ENCODE results near the gene CIB1. TPM values are rescaled to one million over a fixed set of nuclear protein-coding genes. Genes with fewer than 3 reads are reported as not detected.

Gene CIB1
- total RNA-seq, 1 experiment from 2014 or later: 113 TPM

GRCh38 chr15:90210593-90210992 is 23.1 kb downstream of the CIB1 start:
- POLR2A ChIA-PET (ENCODE audit: unreplicated experiment): no interaction called here

GRCh38 chr15:90209591-90209990 is 24.1 kb downstream of the CIB1 start:
- Histone ChIP-seq H3K79me2 (ENCODE audit: low read depth) (peaks cover 85% of the 10 kb centered on the region), H3K27ac (peak overlapping the region; percentile 99), H3F3A (ENCODE audit: insufficient read depth, low read depth) (peaks cover 72% of the 10 kb centered on the region), H3K9me3 (ENCODE audit: insufficient read depth, low read depth) (no peaks in the 10 kb centered on the region), H3K4me1 (replicated peaks; ENCODE audit: insufficient read depth) (peaks cover 99% of the 10 kb centered on the region), H3K9me2 (ENCODE audit: insufficient read depth) (no peaks in the 10 kb centered on the region), H3K4me2 (peak overlapping the region; percentile 88), H4K20me1 (ENCODE audit: insufficient read depth) (no peaks in the 10 kb centered on the region; the same call in 1 of the 2 replicates), H2AFZ (no peak overlapping the region), H3K4me3 (no peak overlapping the region), H3K27me3 (ENCODE audit: insufficient read depth, low read depth) (no peaks in the 10 kb centered on the region), H3K36me3 (ENCODE audit: low read depth) (peaks cover 45% of the 10 kb centered on the region)
- ChIA-PET POLR2A (ENCODE audit: unreplicated experiment) (no interaction called here), CTCF (no interaction called here)
- TF ChIP-seq EZH2 (IDR thresholded peaks at IDR 0.05; ENCODE audit: low read depth): no peak
- intact Hi-C loops (cut with micrococcal nuclease; ENCODE audit: unreplicated experiment): no loop called here
- no TSS peak for BruUV-seq (replicated peaks)
- DNase-seq: no peak

More at GRCh38 chr15:90210593-90210992, 23.1 kb downstream of the CIB1 start:
- H3F3A ChIP-seq (ENCODE audit: insufficient read depth, low read depth): peaks cover 81% of the 10 kb centered on the region
- H3K79me2 ChIP-seq (ENCODE audit: low read depth): peaks cover 85% of the 10 kb centered on the region
- CTCF ChIA-PET: no interaction called here
- peaks cover 51% of the 10 kb centered on the region for H3K36me3 ChIP-seq (ENCODE audit: low read depth)
- H3K27ac ChIP-seq: peak overlapping the region; percentile 99
- peak overlapping the region; percentile 88 for H3K4me2 ChIP-seq
- DNase-seq: no peak
- no peaks in the 10 kb centered on the region for H4K20me1 ChIP-seq (ENCODE audit: insufficient read depth)
- intact Hi-C loops (cut with micrococcal nuclease; ENCODE audit: unreplicated experiment): loop anchor here (5.0 kb wide), 1 partner anchor 108 kb away; the partner anchor contains the start of gene IDH2
- H3K9me2 ChIP-seq (ENCODE audit: insufficient read depth): no peaks in the 10 kb centered on the region
- no peaks in the 10 kb centered on the region for H3K9me3 ChIP-seq (ENCODE audit: insufficient read depth, low read depth)
- no TSS peak for BruUV-seq (replicated peaks)
- H3K4me1 ChIP-seq (replicated peaks; ENCODE audit: insufficient read depth): peaks cover 98% of the 10 kb centered on the region
- H3K27me3 ChIP-seq (ENCODE audit: insufficient read depth, low read depth): no peaks in the 10 kb centered on the region
- TF ChIP-seq CTCF (conservative IDR thresholded peaks at IDR 0.05) (no peak), EZH2 (IDR thresholded peaks at IDR 0.05; ENCODE audit: low read depth) (no peak)
- peak overlapping the region; percentile 51; the same call in 1 of the 2 replicates for H3K4me3 ChIP-seq
- H2AFZ ChIP-seq: no peak overlapping the region

- no TSS peak for BruUV-seq (replicated peaks)
- DNase-seq: no peak
- Histone ChIP-seq H3K27me3 (ENCODE audit: insufficient read depth, low read depth) (no peaks in the 10 kb centered on the region), H4K20me1 (ENCODE audit: insufficient read depth) (no peaks in the 10 kb centered on the region; the same call in 1 of the 2 replicates), H3F3A (ENCODE audit: insufficient read depth, low read depth) (peaks cover 62% of the 10 kb centered on the region), H3K9me3 (ENCODE audit: insufficient read depth, low read depth) (no peaks in the 10 kb centered on the region), H3K4me1 (replicated peaks; ENCODE audit: insufficient read depth) (peaks cover 99% of the 10 kb centered on the region), H2AFZ (no peak overlapping the region), H3K4me3 (no peak overlapping the region), H3K9me2 (ENCODE audit: insufficient read depth) (no peaks in the 10 kb centered on the region), H3K36me3 (ENCODE audit: low read depth) (peaks cover 57% of the 10 kb centered on the region), H3K27ac (peak overlapping the region; percentile 43; the same call in 1 of the 2 replicates), H3K4me2 (peak overlapping the region; percentile 31; the same call in 1 of the 2 replicates), H3K79me2 (ENCODE audit: low read depth) (peaks cover 86% of the 10 kb centered on the region)
- ChIA-PET CTCF (interaction anchor here (0.6 kb wide), 1 partner anchor 9 kb away, joined by 3 read pairs; no protein-coding TSS in a partner anchor), POLR2A (ENCODE audit: unreplicated experiment) (no interaction called here)
- TF ChIP-seq CTCF (conservative IDR thresholded peaks at IDR 0.05): no peak
- intact Hi-C loops (cut with micrococcal nuclease; ENCODE audit: unreplicated experiment): no loop called here
These were observed 25.4 kb downstream of the CIB1 start for GRCh38 chr15:90208356-90208755.

GRCh38 chr15:90207252-90207651 is 26.5 kb downstream of the CIB1 start:
- H3K9me3 ChIP-seq (ENCODE audit: insufficient read depth, low read depth): no peaks in the 10 kb centered on the region
- H3K4me2 ChIP-seq: peak overlapping the region; percentile 82; the same call in 1 of the 2 replicates
- no peaks in the 10 kb centered on the region; the same call in 1 of the 2 replicates for H4K20me1 ChIP-seq (ENCODE audit: insufficient read depth)
- no peak overlapping the region for H2AFZ ChIP-seq
- no peaks in the 10 kb centered on the region for H3K9me2 ChIP-seq (ENCODE audit: insufficient read depth)
- TF ChIP-seq CTCF (conservative IDR thresholded peaks at IDR 0.05): no peak
- TF ChIP-seq EZH2 (IDR thresholded peaks at IDR 0.05; ENCODE audit: low read depth): no peak
- H3F3A ChIP-seq (ENCODE audit: insufficient read depth, low read depth): peaks cover 51% of the 10 kb centered on the region
- peaks cover 59% of the 10 kb centered on the region for H3K36me3 ChIP-seq (ENCODE audit: low read depth)
- BruUV-seq (replicated peaks): no TSS peak
- H3K27me3 ChIP-seq (ENCODE audit: insufficient read depth, low read depth): no peaks in the 10 kb centered on the region
- ChIA-PET POLR2A (ENCODE audit: unreplicated experiment) (no interaction called here), CTCF (no interaction called here)
- DNase-seq: no peak
- H3K27ac ChIP-seq: peak overlapping the region; percentile 43; the same call in 1 of the 2 replicates
- H3K4me3 ChIP-seq: no peak overlapping the region
- intact Hi-C loops (cut with micrococcal nuclease; ENCODE audit: unreplicated experiment): no loop called here
- H3K79me2 ChIP-seq (ENCODE audit: low read depth): peaks cover 87% of the 10 kb centered on the region
- H3K4me1 ChIP-seq (replicated peaks; ENCODE audit: insufficient read depth): peaks cover 93% of the 10 kb centered on the region
